HepG2 (cell line): ENCODE data around the gene COQ10B. TPM values are rescaled to one million over a fixed set of nuclear protein-coding genes. Genes with fewer than 3 reads are reported as not detected.
A peak's percentile ranks its signal among the peaks of the same experiment; 100 is the strongest.

ENCODE experiments used
- CBX5 ChIP-seq: sonication (generic); formaldehyde crosslinking; IDR thresholded peaks from 2 replicates; pipeline ENCODE4 v1.4.0; 2020; ENCODE audit warnings: missing genetic modification reagents, borderline replicate concordance
- DR1 ChIP-seq: sonication (generic); formaldehyde crosslinking; IDR thresholded peaks from 2 replicates; pipeline ENCODE4 v1.8.0; 2021; ENCODE audit warnings: mild to moderate bottlenecking, missing genetic modification reagents, inconsistent platforms
- GATA4 ChIP-seq: sonication (generic); IDR thresholded peaks from 2 replicates; pipeline ENCODE4 v1.6.1; 2016; ENCODE audit warnings: antibody characterized with exemption, low read depth, borderline replicate concordance
- IKZF1 ChIP-seq: fragments of 450-650 bp; IDR thresholded peaks from 2 replicates; pipeline ENCODE4 v1.7.1; 2016
- KLF9 ChIP-seq: IDR thresholded peaks from 2 replicates; pipeline ENCODE4 v1.6.1; 2016; ENCODE audit warnings: low read depth
- MAX ChIP-seq: IDR thresholded peaks from 2 replicates; pipeline ENCODE4 v1.6.1; 2012; ENCODE audit warnings: inconsistent platforms
- NR2F6 ChIP-seq, 2 experiments: IDR thresholded peaks; 2 replicates each; pipeline ENCODE4 v1.6.1; 2016; ENCODE audit warnings: antibody characterized with exemption in 1 of 2, mild to moderate bottlenecking in 1 of 2
- PHF8 ChIP-seq: sonication (generic); formaldehyde crosslinking; IDR thresholded peaks from 2 replicates; pipeline ENCODE4 v1.5.0; 2020; ENCODE audit warnings: missing genetic modification reagents
- POLR2AphosphoS5 ChIP-seq: IDR thresholded peaks from 2 replicates; pipeline ENCODE4 v1.6.1; 2012; ENCODE audit warnings: low read depth, low read length
- SOX6 ChIP-seq, 2 experiments: fragments of 450-650 bp in 1 of 2; sonication (generic) in 1 of 2; formaldehyde crosslinking in 1 of 2; IDR thresholded peaks; 2 replicates each; pipeline versions ENCODE4 v1.4.0 to v1.6.1; 2017 to 2020; ENCODE audit warnings: antibody characterized with exemption in 1 of 2, mild to moderate bottlenecking in 1 of 2, missing genetic modification reagents in 1 of 2
- ZFP90 ChIP-seq: sonication (generic); formaldehyde crosslinking; IDR thresholded peaks from 2 replicates; pipeline ENCODE4 v1.8.0; 2022; ENCODE audit warnings: missing genetic modification reagents, mild to moderate bottlenecking, inconsistent platforms, borderline replicate concordance
- ZNF143 ChIP-seq: sonication (generic); formaldehyde crosslinking; IDR thresholded peaks from 2 replicates; pipeline ENCODE4 v1.4.0; 2020; ENCODE audit warnings: missing genetic modification reagents
- ZNF280B ChIP-seq: sonication (generic); formaldehyde crosslinking; IDR thresholded peaks from 2 replicates; pipeline ENCODE4 v1.5.0; 2020; ENCODE audit warnings: missing genetic modification reagents, mild to moderate bottlenecking, borderline replicate concordance
- ZNF350 ChIP-seq: sonication (generic); formaldehyde crosslinking; IDR thresholded peaks from 2 replicates; pipeline ENCODE4 v1.4.0; 2020; ENCODE audit warnings: mild to moderate bottlenecking, low read depth, missing genetic modification reagents, borderline replicate concordance
- ZNF432 ChIP-seq: sonication (generic); formaldehyde crosslinking; IDR thresholded peaks from 2 replicates; pipeline ENCODE4 v1.5.0; 2020; ENCODE audit warnings: missing genetic modification reagents, mild to moderate bottlenecking, borderline replicate concordance
- ZNF574 ChIP-seq: sonication (generic); formaldehyde crosslinking; IDR thresholded peaks from 2 replicates; pipeline ENCODE4 v1.4.0; 2020; ENCODE audit warnings: missing genetic modification reagents
- ZNF772 ChIP-seq: sonication (generic); formaldehyde crosslinking; IDR thresholded peaks from 2 replicates; pipeline ENCODE4 v1.5.0; 2020; ENCODE audit warnings: mild to moderate bottlenecking, missing genetic modification reagents
- ZNF781 ChIP-seq: sonication (generic); formaldehyde crosslinking; IDR thresholded peaks from 2 replicates; pipeline ENCODE4 v1.5.1; 2020; ENCODE audit warnings: borderline replicate concordance, mild to moderate bottlenecking, missing genetic modification reagents; ENCODE audit errors: not compliant biosample characterization
- ZSCAN21 ChIP-seq: sonication (generic); formaldehyde crosslinking; IDR thresholded peaks from 2 replicates; pipeline ENCODE4 v1.8.0; 2022; ENCODE audit warnings: mild to moderate bottlenecking, missing genetic modification reagents, moderate library complexity, borderline replicate concordance
- ZZZ3 ChIP-seq: sonication (generic); formaldehyde crosslinking; IDR thresholded peaks from 2 replicates; pipeline ENCODE4 v1.4.0; 2020; ENCODE audit warnings: missing genetic modification reagents, mild to moderate bottlenecking, borderline replicate concordance
- polyA plus RNA-seq, 8 experiments: library from polyadenylated mRNA; depleted of rRNA in 3 of 8; stranded (reverse) in 7 of 8; unstranded in 1 of 8; fragments of >200 nt; fragmentation: Illumina TruSeq in 4 of 8; extraction: Trizol in 4 of 8; gene quantifications; 2 replicates each; pipeline versions ENCODE4 v1.2.1 to v1.2.3, GENCODE V29; 2011 to 2016; ENCODE audit warnings: low read depth in 4 of 8, missing spikeins in 1 of 8, mixed read lengths in 1 of 8; ENCODE audit not compliant: insufficient read depth in 1 of 8
- total RNA-seq, 5 experiments: library from RNA; depleted of rRNA; stranded (reverse); fragments of >200 nt; fragmentation: Illumina TruSeq; extraction: Trizol; gene quantifications; 2 replicates each; pipeline ENCODE4 v1.2.3, GENCODE V29; 2016; ENCODE audit warnings: low read depth in 1 of 5
- TF ChIP-seq, protein P1 (sequence below): IDR thresholded peaks from 2 replicates; pipeline ENCODE4 v1.6.1; 2016; ENCODE audit warnings: control low read depth

The COQ10B gene
- total and polyA plus RNA-seq, 2 of the 13 experiments (the other 11 are each of a cell fraction or from before 2014, with no cell fraction given), result 4.6 to 34.9 TPM

DNA sequence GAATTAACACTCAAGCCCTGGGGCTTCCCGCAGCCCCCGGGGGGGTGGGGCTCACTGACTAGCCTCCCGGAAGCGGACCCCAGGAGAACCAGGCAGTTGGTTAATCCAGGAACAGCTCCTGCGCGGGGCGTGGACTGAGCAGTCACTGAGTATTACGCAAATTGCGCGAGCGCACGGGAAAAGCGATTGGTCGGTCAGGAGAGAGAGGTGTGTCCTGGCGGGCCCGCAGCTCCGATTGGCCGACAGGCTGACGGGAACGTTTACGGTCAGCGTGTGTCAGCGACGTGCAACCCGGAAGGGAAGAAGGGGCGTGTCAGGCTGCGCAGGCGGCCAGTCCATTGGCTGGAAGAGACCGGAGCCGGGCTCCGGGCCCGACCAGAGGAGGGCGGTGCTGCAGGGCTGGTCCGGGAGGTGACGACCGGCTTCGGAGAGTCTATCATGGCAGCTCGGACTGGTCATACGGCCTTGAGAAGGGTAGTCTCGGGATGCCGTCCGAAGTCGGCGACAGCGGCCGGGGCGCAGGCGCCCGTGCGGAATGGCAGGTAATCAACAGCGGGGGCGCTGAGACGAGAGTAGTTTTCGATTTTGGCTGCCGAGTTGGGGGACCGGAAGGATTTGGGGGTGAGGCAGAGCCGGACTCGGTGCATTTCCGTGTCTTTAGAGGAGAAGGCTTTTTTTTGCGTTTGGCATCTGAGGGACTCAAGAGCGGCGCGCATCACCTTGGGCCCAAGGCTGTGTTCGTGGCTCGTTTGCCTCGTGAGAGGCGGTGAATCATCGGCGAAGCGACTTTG lies at the start of gene COQ10B (continued):
- TF ChIP-seq SOX6 (IDR thresholded peaks at IDR 0.05) (no peak), SOX6 (CRISPR knock-in tag; IDR thresholded peaks at IDR 0.05) (peak; percentile 64), ZNF143 (CRISPR knock-in tag) (peak; percentile 87), MAX (peak; percentile 91), ZNF350 (CRISPR knock-in tag) (peak; percentile 95), GATA4 (0 out of 2 replicates have a peak, but pooled peaks have one; percentile 40), ZNF432 (CRISPR knock-in tag) (no peak), ZNF781 (CRISPR knock-in tag) (peak; percentile 2), ZZZ3 (peak; percentile 68; the same call in 1 of the 2 replicates), NR2F6 (IDR thresholded peaks at IDR 0.05) (no peak; the same call in 1 of the 2 replicates), NR2F6 (CRISPR knock-in tag; IDR thresholded peaks at IDR 0.05) (no peak; the same call in 1 of the 2 replicates), KLF9 (peak; percentile 51; the same call in 1 of the 2 replicates), ZSCAN21 (CRISPR knock-in tag) (peak; percentile 84), ZNF772 (CRISPR knock-in tag) (peak; percentile 84), IKZF1 (no peak), ZNF280B (peak; percentile 60; the same call in 1 of the 2 replicates), PHF8 (CRISPR knock-in tag) (peak; percentile 86; the same call in 1 of the 2 replicates), POLR2AphosphoS5 (peak; percentile 74; the same call in 1 of the 2 replicates), CBX5 (CRISPR knock-in tag) (peak; percentile 71; the same call in 1 of the 2 replicates), ZFP90 (CRISPR knock-in tag) (peak; percentile 94), ZNF574 (peak; percentile 68), DR1 (CRISPR knock-in tag) (no peak; the same call in 1 of the 2 replicates)
- TF ChIP-seq, protein P1, sequence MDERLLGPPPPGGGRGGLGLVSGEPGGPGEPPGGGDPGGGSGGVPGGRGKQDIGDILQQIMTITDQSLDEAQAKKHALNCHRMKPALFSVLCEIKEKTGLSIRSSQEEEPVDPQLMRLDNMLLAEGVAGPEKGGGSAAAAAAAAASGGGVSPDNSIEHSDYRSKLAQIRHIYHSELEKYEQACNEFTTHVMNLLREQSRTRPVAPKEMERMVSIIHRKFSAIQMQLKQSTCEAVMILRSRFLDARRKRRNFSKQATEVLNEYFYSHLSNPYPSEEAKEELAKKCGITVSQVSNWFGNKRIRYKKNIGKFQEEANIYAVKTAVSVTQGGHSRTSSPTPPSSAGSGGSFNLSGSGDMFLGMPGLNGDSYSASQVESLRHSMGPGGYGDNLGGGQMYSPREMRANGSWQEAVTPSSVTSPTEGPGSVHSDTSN, result 0 out of 2 replicates have a peak, but pooled peaks have one; percentile 38
